ENCODE data around the gene OR10G3. TPM values are rescaled to one million over a fixed set of nuclear protein-coding genes. Genes with fewer than 3 reads are reported as not detected.

OR10G3 gene
- total and polyA plus RNA-seq, 2 of the 13 experiments (the other 11 are each of a cell fraction or from before 2014, with no cell fraction given) = not detected

DNA sequence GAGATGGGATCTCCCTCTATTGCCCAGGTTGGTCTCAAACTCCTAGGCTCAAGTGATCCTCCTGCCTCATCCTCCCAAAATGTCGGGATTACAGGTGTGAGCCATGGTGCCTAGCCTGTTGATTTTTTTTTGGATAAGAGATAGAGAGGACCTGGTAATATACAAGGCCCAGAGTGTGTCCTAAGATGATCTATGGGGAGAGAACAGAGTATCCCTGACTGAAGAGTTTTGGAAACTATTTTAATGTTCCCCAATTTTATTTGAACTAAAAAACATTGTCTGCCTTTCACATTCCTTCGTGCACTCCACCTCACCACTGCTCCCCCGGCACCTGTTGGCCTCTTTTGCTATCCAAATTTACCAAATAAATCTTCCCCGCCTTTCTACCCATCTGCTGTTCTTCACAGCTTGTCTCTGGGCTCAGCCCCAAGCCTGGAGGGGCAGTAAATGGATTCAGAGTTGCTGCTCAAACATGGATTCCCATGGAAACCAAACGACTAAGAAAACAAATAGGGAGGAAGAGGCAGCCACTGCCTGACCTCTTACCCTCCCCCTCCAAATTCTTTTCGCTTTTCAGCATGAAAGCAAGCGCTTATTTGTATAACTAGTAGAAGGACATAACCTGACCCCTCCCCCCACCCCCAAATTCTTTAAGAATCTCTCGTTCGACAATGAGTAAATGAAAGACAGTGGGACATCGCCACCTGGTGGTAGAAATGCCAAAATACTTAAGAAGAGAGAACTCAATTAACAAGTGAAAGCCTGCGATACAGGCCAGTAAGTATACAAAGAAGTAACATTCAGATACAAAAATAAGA is 22.6 kb downstream of the OR10G3 start (continued):
- TF ChIP-seq, protein P1, sequence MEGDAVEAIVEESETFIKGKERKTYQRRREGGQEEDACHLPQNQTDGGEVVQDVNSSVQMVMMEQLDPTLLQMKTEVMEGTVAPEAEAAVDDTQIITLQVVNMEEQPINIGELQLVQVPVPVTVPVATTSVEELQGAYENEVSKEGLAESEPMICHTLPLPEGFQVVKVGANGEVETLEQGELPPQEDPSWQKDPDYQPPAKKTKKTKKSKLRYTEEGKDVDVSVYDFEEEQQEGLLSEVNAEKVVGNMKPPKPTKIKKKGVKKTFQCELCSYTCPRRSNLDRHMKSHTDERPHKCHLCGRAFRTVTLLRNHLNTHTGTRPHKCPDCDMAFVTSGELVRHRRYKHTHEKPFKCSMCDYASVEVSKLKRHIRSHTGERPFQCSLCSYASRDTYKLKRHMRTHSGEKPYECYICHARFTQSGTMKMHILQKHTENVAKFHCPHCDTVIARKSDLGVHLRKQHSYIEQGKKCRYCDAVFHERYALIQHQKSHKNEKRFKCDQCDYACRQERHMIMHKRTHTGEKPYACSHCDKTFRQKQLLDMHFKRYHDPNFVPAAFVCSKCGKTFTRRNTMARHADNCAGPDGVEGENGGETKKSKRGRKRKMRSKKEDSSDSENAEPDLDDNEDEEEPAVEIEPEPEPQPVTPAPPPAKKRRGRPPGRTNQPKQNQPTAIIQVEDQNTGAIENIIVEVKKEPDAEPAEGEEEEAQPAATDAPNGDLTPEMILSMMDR (CRISPR knock-in tag; IDR thresholded peaks at IDR 0.05) = peak; percentile 85
- TF ChIP-seq, protein P2, sequence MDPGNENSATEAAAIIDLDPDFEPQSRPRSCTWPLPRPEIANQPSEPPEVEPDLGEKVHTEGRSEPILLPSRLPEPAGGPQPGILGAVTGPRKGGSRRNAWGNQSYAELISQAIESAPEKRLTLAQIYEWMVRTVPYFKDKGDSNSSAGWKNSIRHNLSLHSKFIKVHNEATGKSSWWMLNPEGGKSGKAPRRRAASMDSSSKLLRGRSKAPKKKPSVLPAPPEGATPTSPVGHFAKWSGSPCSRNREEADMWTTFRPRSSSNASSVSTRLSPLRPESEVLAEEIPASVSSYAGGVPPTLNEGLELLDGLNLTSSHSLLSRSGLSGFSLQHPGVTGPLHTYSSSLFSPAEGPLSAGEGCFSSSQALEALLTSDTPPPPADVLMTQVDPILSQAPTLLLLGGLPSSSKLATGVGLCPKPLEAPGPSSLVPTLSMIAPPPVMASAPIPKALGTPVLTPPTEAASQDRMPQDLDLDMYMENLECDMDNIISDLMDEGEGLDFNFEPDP (CRISPR knock-in tag; conservative IDR thresholded peaks at IDR 0.05) = no peak
- TF ChIP-seq THAP11 (CRISPR knock-in tag; IDR thresholded peaks at IDR 0.05) (peak; percentile 65), AKAP8 (CRISPR knock-in tag; IDR thresholded peaks at IDR 0.05) (no peak), NFATC3 (CRISPR knock-in tag; IDR thresholded peaks at IDR 0.05) (no peak), IKZF1 (IDR thresholded peaks at IDR 0.05) (no peak), ZNF260 (CRISPR knock-in tag; IDR thresholded peaks at IDR 0.05; ENCODE audit: borderline replicate concordance, low read depth) (no peak), PPARG (CRISPR knock-in tag; conservative IDR thresholded peaks at IDR 0.05) (0 out of 2 replicates have a peak, but pooled peaks have one; percentile 39), ZFP36 (IDR thresholded peaks at IDR 0.05; ENCODE audit: borderline replicate concordance, low read depth, low read length, partially characterized antibody) (peak; percentile 56), CHD2 (IDR thresholded peaks at IDR 0.05; ENCODE audit: low read depth, low read length) (peak; percentile 76; the same call in 1 of the 2 replicates), NKX3-1 (CRISPR knock-in tag; IDR thresholded peaks at IDR 0.05) (0 out of 2 replicates have a peak, but pooled peaks have one; percentile 22), ZNF121 (CRISPR knock-in tag; IDR thresholded peaks at IDR 0.05) (no peak), MLLT10 (CRISPR knock-in tag; IDR thresholded peaks at IDR 0.05) (no peak)
- TF ChIP-seq, protein P3, sequence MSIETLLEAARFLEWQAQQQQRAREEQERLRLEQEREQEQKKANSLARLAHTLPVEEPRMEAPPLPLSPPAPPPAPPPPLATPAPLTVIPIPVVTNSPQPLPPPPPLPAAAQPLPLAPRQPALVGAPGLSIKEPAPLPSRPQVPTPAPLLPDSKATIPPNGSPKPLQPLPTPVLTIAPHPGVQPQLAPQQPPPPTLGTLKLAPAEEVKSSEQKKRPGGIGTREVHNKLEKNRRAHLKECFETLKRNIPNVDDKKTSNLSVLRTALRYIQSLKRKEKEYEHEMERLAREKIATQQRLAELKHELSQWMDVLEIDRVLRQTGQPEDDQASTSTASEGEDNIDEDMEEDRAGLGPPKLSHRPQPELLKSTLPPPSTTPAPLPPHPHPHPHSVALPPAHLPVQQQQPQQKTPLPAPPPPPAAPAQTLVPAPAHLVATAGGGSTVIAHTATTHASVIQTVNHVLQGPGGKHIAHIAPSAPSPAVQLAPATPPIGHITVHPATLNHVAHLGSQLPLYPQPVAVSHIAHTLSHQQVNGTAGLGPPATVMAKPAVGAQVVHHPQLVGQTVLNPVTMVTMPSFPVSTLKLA (IDR thresholded peaks at IDR 0.05) = no peak
- TF ChIP-seq, protein P4, sequence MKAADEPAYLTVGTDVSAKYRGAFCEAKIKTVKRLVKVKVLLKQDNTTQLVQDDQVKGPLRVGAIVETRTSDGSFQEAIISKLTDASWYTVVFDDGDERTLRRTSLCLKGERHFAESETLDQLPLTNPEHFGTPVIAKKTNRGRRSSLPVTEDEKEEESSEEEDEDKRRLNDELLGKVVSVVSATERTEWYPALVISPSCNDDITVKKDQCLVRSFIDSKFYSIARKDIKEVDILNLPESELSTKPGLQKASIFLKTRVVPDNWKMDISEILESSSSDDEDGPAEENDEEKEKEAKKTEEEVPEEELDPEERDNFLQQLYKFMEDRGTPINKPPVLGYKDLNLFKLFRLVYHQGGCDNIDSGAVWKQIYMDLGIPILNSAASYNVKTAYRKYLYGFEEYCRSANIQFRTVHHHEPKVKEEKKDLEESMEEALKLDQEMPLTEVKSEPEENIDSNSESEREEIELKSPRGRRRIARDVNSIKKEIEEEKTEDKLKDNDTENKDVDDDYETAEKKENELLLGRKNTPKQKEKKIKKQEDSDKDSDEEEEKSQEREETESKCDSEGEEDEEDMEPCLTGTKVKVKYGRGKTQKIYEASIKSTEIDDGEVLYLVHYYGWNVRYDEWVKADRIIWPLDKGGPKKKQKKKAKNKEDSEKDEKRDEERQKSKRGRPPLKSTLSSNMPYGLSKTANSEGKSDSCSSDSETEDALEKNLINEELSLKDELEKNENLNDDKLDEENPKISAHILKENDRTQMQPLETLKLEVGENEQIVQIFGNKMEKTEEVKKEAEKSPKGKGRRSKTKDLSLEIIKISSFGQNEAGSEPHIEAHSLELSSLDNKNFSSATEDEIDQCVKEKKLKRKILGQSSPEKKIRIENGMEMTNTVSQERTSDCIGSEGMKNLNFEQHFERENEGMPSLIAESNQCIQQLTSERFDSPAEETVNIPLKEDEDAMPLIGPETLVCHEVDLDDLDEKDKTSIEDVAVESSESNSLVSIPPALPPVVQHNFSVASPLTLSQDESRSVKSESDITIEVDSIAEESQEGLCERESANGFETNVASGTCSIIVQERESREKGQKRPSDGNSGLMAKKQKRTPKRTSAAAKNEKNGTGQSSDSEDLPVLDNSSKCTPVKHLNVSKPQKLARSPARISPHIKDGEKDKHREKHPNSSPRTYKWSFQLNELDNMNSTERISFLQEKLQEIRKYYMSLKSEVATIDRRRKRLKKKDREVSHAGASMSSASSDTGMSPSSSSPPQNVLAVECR (CRISPR knock-in tag; IDR thresholded peaks at IDR 0.05; ENCODE audit: borderline replicate concordance) = peak; percentile 28; the same call in 1 of the 2 replicates
- TF ChIP-seq, protein P5, sequence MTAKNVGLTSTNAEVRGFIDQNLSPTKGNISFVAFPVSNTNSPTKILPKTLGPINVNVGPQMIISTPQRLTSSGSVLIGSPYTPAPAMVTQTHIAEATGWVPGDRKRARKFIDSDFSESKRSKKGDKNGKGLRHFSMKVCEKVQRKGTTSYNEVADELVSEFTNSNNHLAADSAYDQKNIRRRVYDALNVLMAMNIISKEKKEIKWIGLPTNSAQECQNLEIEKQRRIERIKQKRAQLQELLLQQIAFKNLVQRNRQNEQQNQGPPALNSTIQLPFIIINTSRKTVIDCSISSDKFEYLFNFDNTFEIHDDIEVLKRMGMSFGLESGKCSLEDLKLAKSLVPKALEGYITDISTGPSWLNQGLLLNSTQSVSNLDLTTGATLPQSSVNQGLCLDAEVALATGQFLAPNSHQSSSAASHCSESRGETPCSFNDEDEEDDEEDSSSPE (CRISPR knock-in tag; IDR thresholded peaks at IDR 0.05) = no peak
- TF ChIP-seq, protein P6, sequence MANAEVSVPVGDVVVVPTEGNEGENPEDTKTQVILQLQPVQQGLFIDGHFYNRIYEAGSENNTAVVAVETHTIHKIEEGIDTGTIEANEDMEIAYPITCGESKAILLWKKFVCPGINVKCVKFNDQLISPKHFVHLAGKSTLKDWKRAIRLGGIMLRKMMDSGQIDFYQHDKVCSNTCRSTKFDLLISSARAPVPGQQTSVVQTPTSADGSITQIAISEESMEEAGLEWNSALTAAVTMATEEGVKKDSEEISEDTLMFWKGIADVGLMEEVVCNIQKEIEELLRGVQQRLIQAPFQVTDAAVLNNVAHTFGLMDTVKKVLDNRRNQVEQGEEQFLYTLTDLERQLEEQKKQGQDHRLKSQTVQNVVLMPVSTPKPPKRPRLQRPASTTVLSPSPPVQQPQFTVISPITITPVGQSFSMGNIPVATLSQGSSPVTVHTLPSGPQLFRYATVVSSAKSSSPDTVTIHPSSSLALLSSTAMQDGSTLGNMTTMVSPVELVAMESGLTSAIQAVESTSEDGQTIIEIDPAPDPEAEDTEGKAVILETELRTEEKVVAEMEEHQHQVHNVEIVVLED (CRISPR knock-in tag; IDR thresholded peaks at IDR 0.05; ENCODE audit: borderline replicate concordance) = no peak

Measured in HepG2 (cell line).